Measurements from ENCODE around the gene FAN1. TPM values are rescaled to one million over a fixed set of nuclear protein-coding genes. Genes with fewer than 3 reads are reported as not detected.

Gene FAN1
- total and polyA plus RNA-seq, 9 of the 15 experiments (the other 6 are each of a cell fraction or from before 2014, with no cell fraction given): 1.5 to 16.8 (median 12.0) TPM

DNA sequence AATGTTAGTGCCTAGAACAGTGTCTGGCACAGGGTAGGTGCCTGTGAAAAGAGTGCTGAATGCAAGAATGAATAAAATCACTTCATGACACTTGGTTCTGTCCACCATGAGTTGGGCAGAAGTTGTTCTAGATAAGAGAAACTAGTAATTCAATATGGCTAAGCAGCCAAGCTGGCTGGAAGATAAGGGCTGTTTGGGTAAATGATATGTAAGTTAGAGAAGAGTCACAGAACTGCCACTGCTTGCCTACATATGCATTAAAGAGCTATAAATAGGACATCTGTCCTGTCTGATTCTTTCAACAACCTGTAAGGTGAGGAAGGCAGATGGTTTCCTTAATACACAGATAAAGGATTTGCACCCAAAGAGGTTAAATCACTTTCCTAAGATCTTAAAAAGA, 74.6 kb downstream of the FAN1 start (continued):
- TF ChIP-seq, protein P1, sequence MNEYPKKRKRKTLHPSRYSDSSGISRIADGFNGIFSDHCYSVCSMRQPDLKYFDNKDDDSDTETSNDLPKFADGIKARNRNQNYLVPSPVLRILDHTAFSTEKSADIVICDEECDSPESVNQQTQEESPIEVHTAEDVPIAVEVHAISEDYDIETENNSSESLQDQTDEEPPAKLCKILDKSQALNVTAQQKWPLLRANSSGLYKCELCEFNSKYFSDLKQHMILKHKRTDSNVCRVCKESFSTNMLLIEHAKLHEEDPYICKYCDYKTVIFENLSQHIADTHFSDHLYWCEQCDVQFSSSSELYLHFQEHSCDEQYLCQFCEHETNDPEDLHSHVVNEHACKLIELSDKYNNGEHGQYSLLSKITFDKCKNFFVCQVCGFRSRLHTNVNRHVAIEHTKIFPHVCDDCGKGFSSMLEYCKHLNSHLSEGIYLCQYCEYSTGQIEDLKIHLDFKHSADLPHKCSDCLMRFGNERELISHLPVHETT (CRISPR knock-in tag; conservative IDR thresholded peaks at IDR 0.05 in 1 of 2, IDR thresholded peaks at IDR 0.05 in 1 of 2): peak in 1 of 2 experiments; percentile 80; a peak in 2 of 4 replicates
- TF ChIP-seq PML (IDR thresholded peaks at IDR 0.05; ENCODE audit: low read length) (peak; percentile 96), BCOR (IDR thresholded peaks at IDR 0.05) (peak; percentile 80), POLR2AphosphoS2 (IDR thresholded peaks at IDR 0.05; ENCODE audit: low read length) (no peak), MEIS2 (IDR thresholded peaks at IDR 0.05; ENCODE audit: partially characterized antibody) (peak; percentile 85), KLF16 (IDR thresholded peaks at IDR 0.05) (peak; percentile 95), SMAD4 (CRISPR knock-in tag; conservative IDR thresholded peaks at IDR 0.05) (peak; percentile 91), MYNN (IDR thresholded peaks at IDR 0.05) (0 out of 2 replicates have a peak, but pooled peaks have one; percentile 28), MYNN (CRISPR knock-in tag; IDR thresholded peaks at IDR 0.05) (no peak), ZKSCAN8 (CRISPR knock-in tag; IDR thresholded peaks at IDR 0.05) (peak; percentile 68; the same call in 1 of the 2 replicates), NFIC (IDR thresholded peaks at IDR 0.05) (peak; percentile 90), ATF1 (CRISPR knock-in tag; IDR thresholded peaks at IDR 0.05) (no peak), ATF1 (tag; IDR thresholded peaks at IDR 0.05) (peak; percentile 32; the same call in 1 of the 2 replicates), ZNF24 (IDR thresholded peaks at IDR 0.05) (peak; percentile 49; the same call in 1 of the 2 replicates), FOXM1 (IDR thresholded peaks at IDR 0.05; ENCODE audit: low read depth) (peak; percentile 90), FOXM1 (CRISPR knock-in tag; IDR thresholded peaks at IDR 0.05; ENCODE audit: low read depth) (no peak), EWSR1 (IDR thresholded peaks at IDR 0.05; ENCODE audit: borderline replicate concordance, low read depth, partially characterized antibody) (no peak)
- TF ChIP-seq, protein P2, sequence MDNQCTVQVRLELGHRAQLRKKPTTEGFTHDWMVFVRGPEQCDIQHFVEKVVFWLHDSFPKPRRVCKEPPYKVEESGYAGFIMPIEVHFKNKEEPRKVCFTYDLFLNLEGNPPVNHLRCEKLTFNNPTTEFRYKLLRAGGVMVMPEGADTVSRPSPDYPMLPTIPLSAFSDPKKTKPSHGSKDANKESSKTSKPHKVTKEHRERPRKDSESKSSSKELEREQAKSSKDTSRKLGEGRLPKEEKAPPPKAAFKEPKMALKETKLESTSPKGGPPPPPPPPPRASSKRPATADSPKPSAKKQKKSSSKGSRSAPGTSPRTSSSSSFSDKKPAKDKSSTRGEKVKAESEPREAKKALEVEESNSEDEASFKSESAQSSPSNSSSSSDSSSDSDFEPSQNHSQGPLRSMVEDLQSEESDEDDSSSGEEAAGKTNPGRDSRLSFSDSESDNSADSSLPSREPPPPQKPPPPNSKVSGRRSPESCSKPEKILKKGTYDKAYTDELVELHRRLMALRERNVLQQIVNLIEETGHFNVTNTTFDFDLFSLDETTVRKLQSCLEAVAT (IDR thresholded peaks at IDR 0.05): 0 out of 4 replicates have a peak, but pooled peaks of 1 of the 2 experiments have one; percentile 24
- TF ChIP-seq, protein P3, sequence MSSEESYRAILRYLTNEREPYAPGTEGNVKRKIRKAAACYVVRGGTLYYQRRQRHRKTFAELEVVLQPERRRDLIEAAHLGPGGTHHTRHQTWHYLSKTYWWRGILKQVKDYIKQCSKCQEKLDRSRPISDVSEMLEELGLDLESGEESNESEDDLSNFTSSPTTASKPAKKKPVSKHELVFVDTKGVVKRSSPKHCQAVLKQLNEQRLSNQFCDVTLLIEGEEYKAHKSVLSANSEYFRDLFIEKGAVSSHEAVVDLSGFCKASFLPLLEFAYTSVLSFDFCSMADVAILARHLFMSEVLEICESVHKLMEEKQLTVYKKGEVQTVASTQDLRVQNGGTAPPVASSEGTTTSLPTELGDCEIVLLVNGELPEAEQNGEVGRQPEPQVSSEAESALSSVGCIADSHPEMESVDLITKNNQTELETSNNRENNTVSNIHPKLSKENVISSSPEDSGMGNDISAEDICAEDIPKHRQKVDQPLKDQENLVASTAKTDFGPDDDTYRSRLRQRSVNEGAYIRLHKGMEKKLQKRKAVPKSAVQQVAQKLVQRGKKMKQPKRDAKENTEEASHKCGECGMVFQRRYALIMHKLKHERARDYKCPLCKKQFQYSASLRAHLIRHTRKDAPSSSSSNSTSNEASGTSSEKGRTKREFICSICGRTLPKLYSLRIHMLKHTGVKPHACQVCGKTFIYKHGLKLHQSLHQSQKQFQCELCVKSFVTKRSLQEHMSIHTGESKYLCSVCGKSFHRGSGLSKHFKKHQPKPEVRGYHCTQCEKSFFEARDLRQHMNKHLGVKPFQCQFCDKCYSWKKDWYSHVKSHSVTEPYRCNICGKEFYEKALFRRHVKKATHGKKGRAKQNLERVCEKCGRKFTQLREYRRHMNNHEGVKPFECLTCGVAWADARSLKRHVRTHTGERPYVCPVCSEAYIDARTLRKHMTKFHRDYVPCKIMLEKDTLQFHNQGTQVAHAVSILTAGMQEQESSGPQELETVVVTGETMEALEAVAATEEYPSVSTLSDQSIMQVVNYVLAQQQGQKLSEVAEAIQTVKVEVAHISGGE (CRISPR knock-in tag; IDR thresholded peaks at IDR 0.05): peak in 1 of 3 experiments; percentile 73; a peak in 2 of 6 replicates
- TF ChIP-seq, protein P4, sequence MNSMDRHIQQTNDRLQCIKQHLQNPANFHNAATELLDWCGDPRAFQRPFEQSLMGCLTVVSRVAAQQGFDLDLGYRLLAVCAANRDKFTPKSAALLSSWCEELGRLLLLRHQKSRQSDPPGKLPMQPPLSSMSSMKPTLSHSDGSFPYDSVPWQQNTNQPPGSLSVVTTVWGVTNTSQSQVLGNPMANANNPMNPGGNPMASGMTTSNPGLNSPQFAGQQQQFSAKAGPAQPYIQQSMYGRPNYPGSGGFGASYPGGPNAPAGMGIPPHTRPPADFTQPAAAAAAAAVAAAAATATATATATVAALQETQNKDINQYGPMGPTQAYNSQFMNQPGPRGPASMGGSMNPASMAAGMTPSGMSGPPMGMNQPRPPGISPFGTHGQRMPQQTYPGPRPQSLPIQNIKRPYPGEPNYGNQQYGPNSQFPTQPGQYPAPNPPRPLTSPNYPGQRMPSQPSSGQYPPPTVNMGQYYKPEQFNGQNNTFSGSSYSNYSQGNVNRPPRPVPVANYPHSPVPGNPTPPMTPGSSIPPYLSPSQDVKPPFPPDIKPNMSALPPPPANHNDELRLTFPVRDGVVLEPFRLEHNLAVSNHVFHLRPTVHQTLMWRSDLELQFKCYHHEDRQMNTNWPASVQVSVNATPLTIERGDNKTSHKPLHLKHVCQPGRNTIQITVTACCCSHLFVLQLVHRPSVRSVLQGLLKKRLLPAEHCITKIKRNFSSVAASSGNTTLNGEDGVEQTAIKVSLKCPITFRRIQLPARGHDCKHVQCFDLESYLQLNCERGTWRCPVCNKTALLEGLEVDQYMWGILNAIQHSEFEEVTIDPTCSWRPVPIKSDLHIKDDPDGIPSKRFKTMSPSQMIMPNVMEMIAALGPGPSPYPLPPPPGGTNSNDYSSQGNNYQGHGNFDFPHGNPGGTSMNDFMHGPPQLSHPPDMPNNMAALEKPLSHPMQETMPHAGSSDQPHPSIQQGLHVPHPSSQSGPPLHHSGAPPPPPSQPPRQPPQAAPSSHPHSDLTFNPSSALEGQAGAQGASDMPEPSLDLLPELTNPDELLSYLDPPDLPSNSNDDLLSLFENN (IDR thresholded peaks at IDR 0.05; ENCODE audit: low read depth in 2 of 2, low read length in 2 of 2): peak in 1 of 2 experiments; percentile 82; a peak in 2 of 4 replicates
